Ecto neural progenitor cell (in vitro differentiated cells): Measurements from ENCODE around the gene TRAF4.
A peak's percentile ranks its signal among the peaks of the same experiment; 100 is the strongest.

Experiments
- DNase-seq: peaks from one replicate; pipeline ENCODE4 v3.0.0-alpha.2; 2018; ENCODE audit warnings: low spot score

The TRAF4 gene, protein sequence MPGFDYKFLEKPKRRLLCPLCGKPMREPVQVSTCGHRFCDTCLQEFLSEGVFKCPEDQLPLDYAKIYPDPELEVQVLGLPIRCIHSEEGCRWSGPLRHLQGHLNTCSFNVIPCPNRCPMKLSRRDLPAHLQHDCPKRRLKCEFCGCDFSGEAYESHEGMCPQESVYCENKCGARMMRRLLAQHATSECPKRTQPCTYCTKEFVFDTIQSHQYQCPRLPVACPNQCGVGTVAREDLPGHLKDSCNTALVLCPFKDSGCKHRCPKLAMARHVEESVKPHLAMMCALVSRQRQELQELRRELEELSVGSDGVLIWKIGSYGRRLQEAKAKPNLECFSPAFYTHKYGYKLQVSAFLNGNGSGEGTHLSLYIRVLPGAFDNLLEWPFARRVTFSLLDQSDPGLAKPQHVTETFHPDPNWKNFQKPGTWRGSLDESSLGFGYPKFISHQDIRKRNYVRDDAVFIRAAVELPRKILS

DNA sequence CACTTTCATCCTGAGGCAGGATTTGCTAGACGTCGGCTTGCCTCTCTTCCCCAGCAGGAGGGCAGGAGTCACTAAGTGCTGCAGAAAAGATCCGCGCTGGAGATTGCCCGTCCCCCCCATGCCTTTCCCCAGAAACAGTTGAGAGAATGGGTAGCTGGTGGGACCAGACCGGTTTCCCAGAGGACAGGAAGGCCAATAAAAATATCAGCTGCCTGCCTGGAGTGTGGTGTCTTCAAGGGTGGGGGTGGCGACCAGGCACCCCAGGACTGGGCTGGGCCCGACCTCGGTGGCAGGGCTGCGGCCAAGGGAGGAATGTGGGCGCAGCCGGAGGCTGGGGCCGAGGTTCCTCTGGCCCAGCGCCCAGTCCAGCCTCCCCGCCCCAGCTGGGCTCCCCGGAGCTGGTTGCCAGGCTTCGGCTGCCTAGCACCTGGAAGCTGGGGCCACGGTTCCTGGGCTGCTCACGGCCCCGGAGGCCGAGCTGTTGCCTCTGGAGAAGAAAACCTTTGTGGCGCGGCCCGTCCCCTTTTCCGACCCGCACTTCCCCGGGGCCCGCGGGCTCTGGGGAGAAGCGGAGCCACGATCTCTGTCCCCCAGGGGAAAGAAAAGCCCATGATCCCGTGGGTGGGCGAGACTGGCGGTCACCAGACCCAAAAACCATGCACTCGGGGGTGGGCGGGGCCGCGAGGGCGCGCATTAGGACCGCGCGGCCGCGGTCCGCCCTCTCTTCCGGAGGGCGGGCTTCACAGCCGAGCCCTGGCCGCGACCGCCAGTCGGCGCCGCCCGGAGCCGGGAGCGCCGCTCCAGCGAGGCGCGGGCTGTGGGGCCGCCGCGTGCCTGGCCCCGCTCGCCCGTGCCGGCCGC is at the start of gene TRAF4:
Gene TRAF4, plus strand, starts transcription at position 769 of the 861 bp plus-strand sequence. CDS start 102 bp downstream, outside the sequence.
- peak; percentile 94 for DNase-seq

DNA sequence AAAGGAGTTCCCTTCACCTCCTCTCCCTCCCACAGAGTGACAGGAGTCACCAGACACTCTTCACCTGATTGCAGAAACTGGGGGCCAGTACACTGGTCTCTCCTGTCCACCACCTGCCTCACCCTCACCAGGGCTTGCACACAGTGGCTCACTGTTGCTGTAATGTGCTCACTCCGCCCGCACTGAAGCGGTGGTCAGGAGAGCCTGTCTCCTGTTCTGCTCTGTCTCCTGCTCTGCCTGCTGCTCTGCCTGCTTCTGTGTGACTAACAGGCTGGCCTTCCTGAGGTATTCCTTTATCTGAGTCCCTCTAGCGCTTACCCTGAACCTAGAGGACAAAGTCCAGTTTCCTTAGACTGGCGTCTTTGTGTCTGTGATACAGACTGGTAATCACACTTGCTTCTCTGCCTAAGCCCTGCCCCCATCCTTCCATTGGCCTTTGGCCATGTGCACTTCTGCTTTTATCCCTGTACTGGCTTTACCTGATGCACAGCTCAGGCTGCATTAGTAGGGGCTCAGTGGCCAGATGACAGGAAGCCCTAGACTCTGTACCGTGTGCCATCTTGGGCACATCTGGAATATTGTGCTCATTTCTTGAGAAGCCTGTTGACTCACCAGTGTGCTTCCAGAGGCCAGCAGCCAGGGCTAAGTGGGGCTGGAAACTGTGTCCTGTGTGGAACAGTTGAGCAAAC is 45.4 kb upstream of the TRAF4 start:
- DNase-seq, result no peak

DNA sequence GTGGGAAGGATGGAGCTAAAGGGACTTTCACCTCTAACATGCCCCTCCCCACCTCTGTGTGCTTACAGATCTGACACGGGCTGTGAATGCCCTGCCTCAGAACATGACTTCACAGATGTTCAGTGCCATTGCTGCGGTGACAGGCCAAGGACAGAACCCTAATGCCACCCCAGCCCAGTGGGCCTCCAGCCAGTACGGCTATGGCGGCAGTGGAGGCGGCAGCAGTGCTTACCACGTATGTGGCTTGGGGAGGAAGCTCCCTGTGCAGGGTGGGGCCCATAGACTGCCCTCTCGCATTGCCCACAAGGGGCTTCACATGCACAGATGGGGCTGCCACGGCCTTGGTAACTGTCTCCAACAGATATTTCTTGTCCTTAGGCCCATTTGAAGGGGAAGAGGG is 43.5 kb upstream of the TRAF4 start:
- DNase-seq, result no peak

DNA sequence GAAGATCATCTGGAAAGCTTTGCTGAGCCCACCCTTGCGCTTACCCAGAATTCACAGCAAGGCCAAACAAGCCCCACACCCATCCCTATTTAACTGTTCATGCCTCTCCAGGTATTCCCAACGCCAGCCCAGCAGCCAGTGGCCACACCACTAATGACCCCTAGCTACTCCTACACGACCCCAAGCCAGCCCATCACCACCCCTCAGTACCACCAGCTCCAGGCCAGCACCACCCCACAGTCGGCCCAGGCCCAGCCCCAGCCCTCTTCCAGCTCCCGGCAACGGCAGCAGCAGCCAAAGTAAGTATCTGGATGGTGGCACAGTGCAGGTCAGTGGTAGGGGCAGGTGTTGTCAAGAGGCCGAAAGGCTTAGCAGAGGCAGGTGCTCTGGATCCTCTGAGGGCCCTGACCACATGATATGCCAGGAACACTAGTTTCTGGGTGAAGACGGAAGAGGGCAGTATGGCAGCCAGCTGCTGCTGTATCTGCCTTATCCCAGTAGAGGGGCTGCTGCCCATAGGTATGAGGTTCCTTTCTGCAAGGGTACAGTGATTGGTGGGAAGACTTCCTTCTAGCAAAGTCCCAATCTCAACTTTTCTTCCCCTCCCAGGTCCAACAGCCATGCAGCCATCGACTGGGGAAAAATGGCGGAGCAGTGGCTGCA is 42.9 kb upstream of the TRAF4 start:
- DNase-seq, result no peak

DNA sequence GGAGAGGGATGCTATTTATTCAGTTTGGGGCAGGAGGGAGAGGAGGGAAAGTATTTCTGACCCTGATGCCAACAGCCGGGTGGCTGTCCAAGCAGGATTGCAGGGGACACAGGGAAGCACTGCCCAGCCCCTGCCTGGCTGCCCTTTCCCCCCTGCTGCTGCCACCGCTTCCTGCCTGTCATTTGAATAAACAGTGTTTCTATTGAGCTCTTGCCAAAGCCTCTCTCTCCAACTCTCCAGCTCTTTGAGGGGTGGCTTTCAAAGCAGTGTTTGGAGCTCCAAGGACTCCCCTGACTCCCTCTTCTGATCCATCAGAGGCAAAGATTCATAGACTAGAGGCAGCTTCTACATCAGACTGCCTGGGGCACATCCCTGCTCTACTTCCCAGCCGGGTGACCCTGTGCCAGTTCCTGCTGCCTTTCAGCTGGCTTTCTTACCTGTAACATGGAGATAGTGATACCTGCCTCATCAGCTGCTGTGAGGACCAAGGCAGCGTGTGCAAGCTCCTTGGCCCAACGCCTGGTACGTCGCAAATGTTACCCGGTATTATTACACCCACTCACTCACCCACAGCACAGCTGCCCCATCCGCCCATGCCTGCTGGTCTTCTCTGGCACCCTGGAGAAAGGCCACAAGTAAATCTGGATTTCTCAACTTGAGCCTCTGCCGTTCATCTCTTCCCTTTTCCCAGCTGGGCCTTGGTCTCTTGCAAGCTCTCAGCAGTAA is 41.6 kb upstream of the TRAF4 start:
- no peak for DNase-seq

DNA sequence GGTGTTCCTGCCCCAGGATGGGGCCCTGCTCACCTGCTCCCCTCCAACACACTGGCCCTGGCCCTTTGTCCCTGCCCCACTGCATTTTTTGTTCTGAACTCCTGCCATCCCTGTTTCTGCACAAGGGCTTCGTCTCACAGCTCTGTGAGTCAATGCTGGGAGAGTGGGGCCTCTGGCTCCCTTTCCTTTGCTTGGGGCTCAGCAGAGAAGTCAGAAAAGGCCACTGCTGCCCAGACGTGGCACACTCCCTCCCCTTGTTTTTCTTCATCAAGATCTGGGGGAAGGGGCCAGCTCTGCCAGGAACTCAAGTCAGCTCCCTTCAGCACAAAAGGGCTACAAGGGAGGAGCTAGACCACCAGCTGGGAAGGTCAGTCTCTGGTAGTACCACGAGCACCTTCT is 41.1 kb upstream of the TRAF4 start:
- DNase-seq, result no peak

DNA sequence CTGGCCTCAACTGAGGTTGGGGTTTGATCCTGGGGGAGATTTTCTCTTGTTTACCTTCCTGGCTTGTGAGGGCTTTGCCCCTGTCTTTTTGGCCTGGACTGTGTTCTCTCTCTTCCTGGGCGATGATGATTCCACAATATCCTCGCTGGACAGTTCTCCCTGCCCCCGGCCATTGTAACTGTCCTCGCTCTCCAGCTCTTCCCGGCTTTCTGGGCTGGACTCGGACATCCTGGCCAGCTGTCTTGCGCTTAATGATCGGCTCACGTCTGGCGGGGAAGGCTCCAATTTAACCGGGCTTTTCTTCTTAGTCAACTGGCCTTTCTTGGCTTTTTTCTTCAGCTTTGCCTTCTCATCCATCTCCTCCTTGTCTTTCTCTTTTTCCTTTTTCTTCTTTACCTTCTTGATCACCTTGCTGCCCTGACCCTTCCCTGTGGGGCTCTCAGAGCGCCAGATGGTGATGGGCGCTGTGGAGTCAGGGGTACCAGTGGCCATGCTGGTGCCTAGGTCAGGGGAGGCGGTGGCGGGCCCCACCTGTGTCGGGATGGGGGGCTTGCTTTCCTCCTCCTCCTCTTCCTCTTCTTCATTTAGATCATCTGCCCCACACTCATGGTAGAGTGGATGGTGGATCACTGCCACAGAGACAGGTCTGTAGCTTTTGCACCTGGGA is 40.1 kb upstream of the TRAF4 start:
- DNase-seq, result no peak

DNA sequence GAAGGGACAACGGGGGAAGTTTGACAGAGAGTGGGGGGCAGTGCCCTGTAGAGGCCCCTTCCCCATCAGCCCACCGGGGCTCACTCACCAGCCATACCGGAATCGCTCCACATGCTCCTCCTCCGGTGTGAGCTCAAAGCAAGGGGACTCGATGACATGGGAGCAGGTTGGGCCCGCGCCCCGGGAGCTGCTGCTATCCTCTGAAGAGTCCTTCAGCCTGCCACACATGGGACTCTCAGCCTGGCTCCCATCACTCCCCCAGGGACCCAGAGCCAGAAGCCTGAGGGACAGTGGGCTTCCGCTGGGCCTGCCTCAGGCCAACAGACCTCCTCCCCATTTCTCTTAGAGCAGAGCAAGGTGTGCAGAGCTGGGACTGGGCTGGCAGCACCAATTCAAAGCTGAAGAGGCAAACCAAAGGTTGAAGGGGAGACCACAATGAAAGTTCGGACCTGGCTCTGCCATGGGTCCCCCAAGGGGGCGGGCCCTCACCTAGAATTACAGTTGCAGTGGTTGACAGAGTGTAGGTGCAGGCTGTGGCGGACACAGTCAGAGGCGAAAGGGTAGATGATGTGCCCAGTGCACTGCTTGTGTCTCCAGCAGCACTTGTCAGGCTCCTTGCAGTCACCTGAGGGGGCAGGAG is 39.5 kb upstream of the TRAF4 start:
- peak; percentile 48 for DNase-seq

DNA sequence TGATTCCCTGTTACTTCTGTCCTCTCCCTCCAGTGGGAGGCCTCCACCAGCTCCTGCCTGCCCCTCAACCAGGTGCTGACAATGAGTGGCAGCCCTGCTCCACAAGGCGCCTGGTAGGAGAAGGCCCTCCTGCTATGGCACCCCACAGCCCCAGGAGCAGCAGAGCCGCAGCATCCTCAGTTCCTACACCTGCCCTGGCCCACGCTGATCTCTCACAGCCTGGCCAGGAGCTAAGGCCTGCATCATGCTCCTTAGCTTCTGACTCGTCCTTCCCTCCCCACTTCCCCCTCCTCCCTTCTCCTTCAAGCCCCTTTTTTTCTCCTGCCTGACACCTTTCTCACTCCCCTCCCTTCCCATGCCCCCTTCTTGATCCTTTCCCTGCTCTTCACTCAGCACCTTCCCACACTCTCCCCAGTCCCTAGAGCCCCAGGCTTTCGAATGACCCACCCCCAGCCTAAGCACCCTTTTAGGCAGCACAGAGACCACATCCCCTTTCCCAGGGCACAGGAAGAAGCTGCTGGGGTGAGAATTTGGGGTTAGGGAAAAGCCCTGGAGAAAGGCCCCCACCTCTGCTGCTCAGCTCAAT is 38.6 kb upstream of the TRAF4 start:
- DNase-seq, result no peak

DNA sequence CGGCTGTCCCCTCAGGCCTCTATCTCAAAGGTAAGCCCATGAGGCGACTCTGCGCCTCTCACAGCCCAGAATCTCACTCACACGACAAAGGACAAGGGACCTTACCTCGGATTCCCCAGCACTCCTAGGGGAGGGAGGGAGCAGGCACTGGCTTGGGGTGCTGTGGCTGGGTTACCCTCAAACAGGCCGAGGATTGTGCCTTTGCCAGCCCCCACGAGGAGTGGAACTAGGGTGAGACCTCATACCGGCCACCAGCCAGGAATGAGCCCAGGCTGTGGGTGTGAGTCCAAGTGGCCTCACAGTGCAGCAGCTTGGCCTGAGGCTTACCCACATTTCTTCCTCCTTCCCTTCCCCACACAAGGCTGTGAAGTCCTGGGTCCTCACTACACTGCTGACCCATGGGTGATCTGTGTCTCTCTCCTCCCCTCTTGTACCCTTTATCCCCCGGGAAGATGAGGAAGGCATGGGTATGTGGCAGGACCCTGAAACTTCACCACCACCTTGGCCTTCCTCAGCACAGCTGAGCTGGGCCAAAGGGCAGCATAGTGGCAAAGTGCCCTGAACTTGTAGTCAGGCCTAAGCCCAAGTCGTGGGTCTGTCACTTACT is 38.0 kb upstream of the TRAF4 start:
- no peak for DNase-seq

DNA sequence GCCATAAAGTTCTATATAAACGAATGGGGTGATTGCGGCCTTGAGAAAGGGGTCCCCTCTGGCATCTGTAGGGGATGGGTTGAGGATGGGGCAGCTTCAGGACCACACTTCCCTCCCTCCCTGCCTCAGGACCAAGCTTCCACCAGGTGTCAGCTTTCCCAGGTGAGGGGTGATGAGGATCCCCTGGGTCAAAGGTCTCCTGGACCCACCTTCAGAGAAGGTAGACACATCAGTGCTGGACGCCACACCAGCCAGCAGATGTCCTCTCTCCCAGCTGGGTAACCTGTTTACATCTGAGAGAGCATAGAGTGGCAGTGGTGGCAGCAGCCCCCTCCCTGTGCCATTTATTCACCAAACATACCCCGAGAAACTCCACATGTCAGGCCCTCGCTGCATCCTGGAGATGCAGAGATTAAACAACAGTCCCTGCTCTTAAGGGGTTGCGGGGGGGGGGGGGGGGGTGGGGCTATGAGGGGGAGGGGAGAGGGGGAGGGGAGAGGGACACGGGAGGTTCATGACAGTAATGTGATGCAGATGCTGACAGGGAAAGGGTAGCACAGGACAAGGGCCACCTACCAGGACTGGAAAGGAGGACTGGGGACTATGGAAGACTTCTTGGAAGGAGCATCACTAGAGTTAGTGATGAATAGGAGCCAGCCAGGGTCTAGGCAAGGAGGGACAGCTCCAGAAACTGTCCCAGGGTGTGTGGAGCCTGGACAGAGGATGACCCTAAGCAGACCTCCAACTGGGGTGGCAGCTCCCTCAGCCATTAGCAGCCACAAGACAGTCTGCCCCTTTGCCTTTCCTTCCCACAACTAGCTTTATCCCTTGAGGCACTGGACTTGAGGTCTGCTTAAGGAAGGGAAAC is 37.1 kb upstream of the TRAF4 start:
- no peak for DNase-seq

DNA sequence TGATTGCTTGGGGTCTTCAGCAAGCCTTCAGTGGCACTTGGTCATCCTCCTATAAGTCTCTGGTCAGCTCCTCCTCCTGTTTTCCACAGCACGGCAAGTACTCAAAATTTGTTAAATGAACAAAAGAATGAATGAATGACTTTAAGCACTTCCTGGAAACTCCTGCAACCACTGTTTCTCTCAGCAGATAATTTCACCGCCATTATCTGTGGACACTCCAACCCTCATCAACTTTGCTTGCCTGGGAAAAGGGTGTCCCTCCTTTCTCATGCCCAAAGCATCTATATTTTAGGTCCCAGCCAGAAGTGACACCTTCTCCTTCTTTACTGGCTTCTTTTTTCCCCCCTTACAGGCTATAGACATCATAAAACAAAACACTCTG is 36.5 kb upstream of the TRAF4 start:
- DNase-seq, result no peak

DNA sequence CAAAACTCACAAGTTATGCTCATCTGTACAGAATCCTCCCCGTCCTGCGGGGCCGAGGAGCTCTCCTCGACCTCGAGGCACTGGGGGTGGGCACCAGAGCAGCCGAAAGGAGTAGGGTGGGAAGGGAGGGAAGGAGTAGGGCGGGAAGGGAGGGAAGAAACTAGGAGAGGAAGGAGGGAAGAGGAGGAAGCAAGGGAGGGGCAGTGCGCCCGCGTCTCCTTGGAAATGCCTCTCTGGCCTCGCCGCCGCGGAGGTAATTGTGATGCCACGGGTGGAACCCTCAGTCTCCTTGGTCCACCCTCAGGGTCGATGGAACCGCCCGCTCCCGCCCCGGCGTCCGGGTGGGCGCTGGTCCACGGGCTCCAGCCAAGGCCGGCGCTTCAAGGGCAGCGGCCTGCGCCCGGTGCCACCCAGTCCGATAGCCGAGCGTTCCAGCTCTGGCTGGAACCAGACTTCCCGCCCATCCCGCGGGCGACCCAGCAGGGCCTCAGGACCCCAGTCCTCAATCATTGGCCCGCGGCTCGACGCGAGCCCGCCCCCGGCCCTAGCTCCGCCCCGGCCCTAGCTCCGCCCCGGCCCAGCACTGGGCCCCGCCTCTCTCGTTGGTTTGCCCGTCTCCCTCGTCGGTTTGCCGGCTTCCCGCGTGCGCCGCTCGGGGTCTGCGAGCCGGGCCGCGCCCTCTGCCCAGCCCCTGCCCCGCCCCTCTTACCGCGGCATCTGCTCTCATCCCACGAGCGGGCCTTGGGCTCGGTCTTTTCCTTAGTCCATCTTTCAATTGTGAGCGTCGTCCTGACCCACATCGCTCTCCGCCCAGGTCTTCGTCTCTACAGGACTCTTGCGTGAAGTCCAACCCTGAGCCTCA is 32.7 kb upstream of the TRAF4 start:
- peak; percentile 100 for DNase-seq

DNA sequence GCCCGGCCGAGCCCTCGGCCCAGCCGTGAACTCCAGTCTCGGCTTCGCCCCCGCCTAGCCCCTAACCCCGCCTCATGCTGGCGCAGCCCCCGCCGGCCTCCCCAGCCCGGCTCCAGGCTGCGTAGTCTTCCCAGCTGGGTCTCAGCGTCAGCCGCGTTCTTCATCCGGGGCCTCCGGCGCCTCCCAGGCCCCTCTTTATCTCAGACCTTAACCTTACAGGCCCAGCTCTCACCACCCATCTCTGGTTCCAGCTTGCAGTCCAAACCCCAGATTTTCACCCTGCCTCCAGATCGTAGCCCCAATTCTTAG is 32.1 kb upstream of the TRAF4 start, which contains the start of gene PROCA1:
Gene PROCA1, minus strand, starts transcription at position 166 of the 309 bp plus-strand sequence. CDS start 228 bp downstream, outside the sequence.
- DNase-seq, result no peak

DNA sequence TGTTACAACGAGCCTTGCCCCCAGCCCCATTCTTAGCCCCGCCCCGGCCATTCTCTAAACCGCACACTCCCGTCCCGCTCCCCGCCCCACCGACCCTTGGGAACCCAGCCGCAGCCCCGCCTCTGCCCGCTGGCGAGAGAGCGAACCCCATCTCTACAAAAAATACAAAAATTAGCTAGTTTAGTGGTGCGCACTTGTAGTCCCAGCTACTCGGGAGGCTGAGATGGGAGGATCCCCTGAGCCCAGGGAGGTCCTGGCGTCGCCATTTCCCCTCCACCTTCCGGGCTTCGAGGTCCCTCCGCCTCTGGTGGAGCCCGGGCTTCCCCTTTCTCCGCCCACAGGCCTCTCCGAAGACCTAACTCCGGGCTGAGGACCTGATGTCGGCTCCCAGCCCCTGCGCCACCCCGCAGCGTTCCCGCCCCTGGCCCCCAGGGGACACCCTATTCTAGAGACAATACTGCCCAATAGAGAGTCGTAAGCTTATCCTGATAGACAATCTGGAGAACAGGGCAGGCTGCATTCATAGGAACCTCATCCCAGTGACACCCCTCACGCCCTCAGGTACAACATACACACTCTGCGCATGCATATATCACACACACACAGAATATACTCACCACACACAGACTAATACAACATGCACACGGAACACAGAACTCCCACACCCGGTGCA is 31.6 kb upstream of the TRAF4 start:
- DNase-seq, result peak; percentile 85

DNA sequence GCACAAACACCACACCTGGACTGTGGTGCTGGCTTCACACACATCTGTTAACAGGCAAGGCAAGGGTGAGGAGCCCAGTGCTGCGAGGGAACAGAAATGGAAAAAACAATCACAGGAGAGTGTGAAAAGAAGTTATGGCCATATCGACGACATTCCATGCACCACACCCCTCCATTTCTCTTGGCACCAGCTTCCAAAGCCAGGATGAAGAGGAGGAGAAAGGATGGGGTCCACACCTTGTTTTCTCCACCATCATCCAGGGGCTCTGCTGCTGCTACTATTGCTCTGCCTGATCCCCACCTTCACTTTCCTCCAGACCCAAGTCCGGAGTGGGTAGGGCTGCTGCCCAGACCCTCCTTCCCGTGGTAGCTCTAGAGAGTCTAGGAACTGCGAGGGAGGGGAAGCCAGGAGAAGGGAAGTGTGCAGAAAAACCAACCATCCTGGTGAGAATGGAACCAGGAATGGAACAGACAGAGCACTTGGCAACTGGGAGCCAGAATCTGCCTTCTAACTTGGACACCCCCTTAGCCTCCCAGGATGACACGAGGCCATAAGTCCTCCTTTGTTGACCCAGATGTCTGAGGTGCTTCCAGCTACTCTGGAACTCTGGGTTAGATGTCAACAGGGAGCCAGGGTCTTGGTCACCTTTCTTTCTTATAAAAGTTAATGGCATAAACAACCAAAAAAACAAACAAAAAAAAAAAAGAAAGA is 31.0 kb upstream of the TRAF4 start:
- no peak for DNase-seq
